Stimulated activated CD8-positive, alpha-beta memory T cell treated with anti-CD3 and anti-CD28 coated beads, Interleukin-7, amount 100 ng/mL, for 48 hours (primary cell): ENCODE data around the gene LSM8.
"Not testable (repeated sequence)": the region's sequence is repeated elsewhere in the genome, so short reads cannot be mapped to it uniquely, and the experiment has no call there.

Source experiments
- DNase-seq, 2 donors: peaks; one replicate each; pipeline ENCODE4 v3.0.0-alpha.2; 2020; ENCODE audit warnings: low read depth in 1 of 2; ENCODE audit errors: extremely low read depth in 1 of 2

Gene LSM8

GRCh38 chr7:118202061-118202460 lies 18.1 kb downstream of the LSM8 start:
- no peak for DNase-seq

GRCh38 chr7:118214051-118214832 lies 30.3 kb downstream of the LSM8 start:
- DNase-seq, result peak; percentile 72 to 78

- no peak for DNase-seq
These were observed 30.8 kb downstream of the LSM8 start for GRCh38 chr7:118214833-118215182.

GRCh38 chr7:118217210-118217619 lies 33.3 kb downstream of the LSM8 start:
- DNase-seq, result no peak

- no peak for DNase-seq
These were observed 34.6 kb downstream of the LSM8 start for GRCh38 chr7:118218413-118219156.

- DNase-seq, result no peak
These were observed 35.2 kb downstream of the LSM8 start for GRCh38 chr7:118219157-118219512.

GRCh38 chr7:118220583-118220982 lies 36.6 kb downstream of the LSM8 start:
- no peak for DNase-seq

GRCh38 chr7:118222591-118222990 lies 38.6 kb downstream of the LSM8 start:
- no peak for DNase-seq

- DNase-seq, result no peak
These were observed 40.6 kb downstream of the LSM8 start, which contains the start of gene ANKRD7 for GRCh38 chr7:118224521-118224920. TSS of gene ANKRD7 (plus strand) at chr7:118224704. CDS start at chr7:118224831, 127 bp downstream.

- DNase-seq, result no peak
These were observed 48.9 kb downstream of the LSM8 start for GRCh38 chr7:118232837-118233236.

- DNase-seq, result no peak
These were observed 49.8 kb downstream of the LSM8 start for GRCh38 chr7:118233799-118234198.

GRCh38 chr7:118239014-118239413 lies 55.0 kb downstream of the LSM8 start:
- DNase-seq, result no peak

- not testable (repeated sequence) for DNase-seq
These were observed 56.4 kb downstream of the LSM8 start for GRCh38 chr7:118240320-118240719.
